NCI-H82 treated with DMSO at 0.1 percent for 48 hours (cell line): ENCODE data around the gene GIT1.

ENCODE experiments used
- DNase-seq: peaks from one replicate; lab custom pipeline; 2025; ENCODE audit not compliant: unreplicated experiment; lab: John Stamatoyannopoulos, UW

GIT1 gene

DNA sequence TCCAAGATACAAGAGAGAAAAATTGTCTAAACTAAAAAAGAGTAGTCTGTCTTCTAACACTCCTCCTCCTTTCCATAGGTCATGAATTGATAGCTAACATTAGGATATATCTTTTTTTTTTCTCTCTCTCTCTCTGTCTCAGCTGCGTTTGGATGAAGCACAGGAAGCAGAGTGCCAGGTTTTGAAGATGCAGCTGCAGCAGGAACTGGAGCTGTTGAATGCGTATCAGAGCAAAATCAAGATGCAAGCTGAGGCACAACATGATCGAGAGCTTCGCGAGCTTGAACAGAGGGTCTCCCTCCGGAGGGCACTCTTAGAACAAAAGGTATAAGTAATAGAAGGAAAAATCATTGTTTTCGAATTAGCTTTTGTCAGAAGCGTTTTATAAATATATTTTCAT lies 55.5 kb downstream of the GIT1 start:
- DNase-seq: no peak

DNA sequence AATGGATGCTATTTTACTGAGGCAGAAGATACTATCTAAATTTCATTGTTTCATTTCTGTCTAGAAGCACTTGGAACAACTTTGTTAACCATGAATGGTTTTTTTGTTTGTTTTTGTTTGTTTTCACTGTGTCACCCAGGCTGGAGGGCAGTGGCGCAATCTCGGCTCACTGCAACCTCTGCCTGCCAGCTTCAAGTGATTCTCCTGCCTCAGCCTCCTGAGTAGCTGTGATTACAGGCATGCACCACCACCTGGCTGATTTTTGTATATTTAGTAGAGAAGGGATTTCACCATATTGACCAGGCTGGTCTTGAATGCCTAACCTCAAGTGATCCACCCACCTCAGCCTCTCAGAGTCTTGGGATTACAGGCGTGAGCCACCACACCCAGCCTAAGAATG lies 63.1 kb downstream of the GIT1 start:
- DNase-seq: no peak

DNA sequence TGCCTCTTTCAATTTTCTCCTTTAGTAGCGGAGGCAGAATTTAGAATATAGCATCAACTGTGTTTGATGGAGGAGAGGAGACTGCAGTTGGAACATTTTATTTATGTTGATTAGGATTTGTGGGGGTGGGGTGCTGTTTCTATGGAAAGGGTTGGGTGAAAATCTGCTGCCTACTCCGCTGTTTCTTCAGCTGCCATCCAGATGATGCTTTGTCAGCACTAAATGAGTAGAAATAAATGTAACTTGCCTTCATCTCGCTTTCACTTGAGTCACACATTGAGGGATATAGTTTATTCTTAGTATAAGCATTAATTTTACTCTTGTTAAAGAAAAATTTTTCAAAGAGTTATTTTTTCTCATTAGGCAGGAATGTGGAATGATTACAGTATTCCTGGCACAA lies 64.8 kb downstream of the GIT1 start:
- DNase-seq: no peak
